Smooth muscle cell of the umbilical artery (primary cell): ENCODE data around the gene FHIP1A. TPM values are rescaled to one million over a fixed set of nuclear protein-coding genes. Genes with fewer than 3 reads are reported as not detected.

Experiments used
- total RNA-seq: library from RNA; depleted of rRNA; stranded (reverse); fragments of >200 nt; gene quantifications from 2 replicates; pipeline ENCODE4 v1.2.3, GENCODE V29; 2014

Gene FHIP1A
- total RNA-seq: 0.30 and 0.32 TPM in 2 replicates

DNA sequence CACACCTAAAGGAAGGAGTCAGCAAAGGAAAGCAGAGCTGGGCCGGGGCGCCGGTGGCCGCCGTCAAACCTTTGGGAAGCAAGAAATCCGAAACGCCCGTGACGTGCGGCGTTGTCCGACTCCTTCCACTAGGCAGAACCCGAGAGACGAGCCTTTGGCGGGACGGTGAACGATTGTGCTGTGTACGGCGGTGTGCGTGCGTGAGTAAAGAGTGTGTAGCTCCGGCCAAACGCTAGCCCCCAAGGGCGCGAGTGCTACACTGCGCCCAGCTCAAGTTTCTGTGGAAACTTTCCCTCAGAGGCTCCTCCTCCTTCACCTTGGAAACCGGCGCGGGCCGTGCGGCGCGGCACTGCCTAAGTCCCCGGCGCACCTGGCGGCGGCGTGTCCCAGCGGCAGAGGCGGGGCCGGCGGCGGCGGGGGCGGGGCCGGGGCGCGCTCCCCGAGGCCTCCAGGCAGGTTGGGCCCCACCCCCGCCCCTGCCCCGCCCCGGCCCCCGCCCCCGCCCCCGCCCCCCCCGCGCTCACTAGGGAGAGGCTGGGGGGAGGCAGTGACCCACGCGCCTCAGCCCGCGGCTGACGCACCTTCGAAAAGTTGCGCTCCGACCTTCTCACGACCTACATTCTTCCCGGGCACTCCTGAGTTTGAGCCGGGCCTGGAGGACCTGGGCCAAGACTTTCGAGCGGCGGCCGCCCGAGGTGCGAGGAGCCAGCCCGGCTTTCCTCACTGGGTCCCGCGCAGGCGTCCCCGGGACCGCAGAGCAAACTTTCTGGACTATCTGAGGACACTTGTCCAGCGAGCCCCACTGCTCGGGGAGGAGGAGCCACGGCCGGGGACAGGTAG, at the start of gene FHIP1A:
Gene FHIP1A, plus strand, starts transcription at position 547 of the 840 bp plus-strand sequence. CDS start 157,084 bp downstream, outside the sequence.

Other genes starting within 250 kb of the FHIP1A start
- not detected in 2 replicates for gene PRSS48, start 132.0 kb upstream of the FHIP1A start, total RNA-seq
- 24.1 and 31.6 TPM in 2 replicates for gene SH3D19, start 83.6 kb upstream of the FHIP1A start, total RNA-seq